ENCODE results near the gene TBC1D10A. TPM values are rescaled to one million over a fixed set of nuclear protein-coding genes. Genes with fewer than 3 reads are reported as not detected.

The TBC1D10A gene
- polyA plus RNA-seq, 1 of the 3 experiments (the other 2 are of a cell fraction), result 15.3 TPM

GRCh38 chr22:30347255-30347892, 20.6 kb upstream of the TBC1D10A start (continued):
- TF ChIP-seq USF1 (IDR thresholded peaks at IDR 0.05; ENCODE audit: borderline replicate concordance, low read depth) (no peak), GATA2 (CRISPR knock-in tag; IDR thresholded peaks at IDR 0.05) (no peak), GABPA (IDR thresholded peaks at IDR 0.05; ENCODE audit: low read depth) (no peak)

GRCh38 chr22:30344447-30345200, 17.9 kb upstream of the TBC1D10A start:
- no peak overlapping the region for H3K9ac ChIP-seq
- WGBS (ENCODE audit: low lambda C conversion rate), result 95% methylated on average over 12 of the region's 13 CpGs
- no peak overlapping the region for H3K27ac ChIP-seq (ENCODE audit: low read depth in 2 of 2, low read length in 1 of 2)
- H3K4me2 ChIP-seq, result no peak overlapping the region
- H3F3A ChIP-seq (replicated peaks; ENCODE audit: insufficient read depth), result peaks cover 4% of the 10 kb centered on the region
- H3K36me3 ChIP-seq (replicated peaks in 1 of 2; ENCODE audit: control insufficient read depth in 1 of 2, insufficient read depth in 2 of 2, low read length in 1 of 2), result peaks cover 73 to 80% of the 10 kb centered on the region in 2 experiments
- POLR2A ChIA-PET, result no interaction called here
- no peaks in the 10 kb centered on the region for H3K9me2 ChIP-seq
- no peaks in the 10 kb centered on the region for H3K27me3 ChIP-seq (ENCODE audit: insufficient read depth)
- H3K79me2 ChIP-seq (ENCODE audit: insufficient read depth), result peaks cover 29% of the 10 kb centered on the region
- CTCF ChIA-PET, result interaction anchor here (1.3 kb wide), 1 partner anchor 57 kb away, joined by 7 read pairs; no protein-coding TSS in a partner anchor
- no peak overlapping the region for H2AFZ ChIP-seq (ENCODE audit: low read depth)
- TF ChIP-seq RFX5 (IDR thresholded peaks at IDR 0.05; ENCODE audit: low read length) (no peak), SMC3 (IDR thresholded peaks at IDR 0.05; ENCODE audit: low read depth, low read length) (no peak), EP300 (IDR thresholded peaks at IDR 0.05; ENCODE audit: borderline replicate concordance in 1 of 2, low read depth in 1 of 2, low read length in 1 of 2) (no peak), NFIC (IDR thresholded peaks at IDR 0.05; ENCODE audit: borderline replicate concordance) (no peak)
- no peak for DNase-seq
- no peak overlapping the region for H3K4me3 ChIP-seq (ENCODE audit: low read depth in 2 of 2, low read length in 1 of 2)
- H4K20me1 ChIP-seq (ENCODE audit: insufficient read depth), result peaks cover 28% of the 10 kb centered on the region
- no peaks in the 10 kb centered on the region for H3K9me3 ChIP-seq
- H3K4me1 ChIP-seq (ENCODE audit: control insufficient read depth in 1 of 2, insufficient read depth in 2 of 2, low read depth in 1 of 2, low read length in 1 of 2), result no peaks in the 10 kb centered on the region

- H3K4me3 ChIP-seq (ENCODE audit: low read depth in 2 of 2, low read length in 1 of 2), result no peak overlapping the region
- H3K9ac ChIP-seq, result no peak overlapping the region
- no peaks in the 10 kb centered on the region; the same call in 1 of the 2 replicates for H4K20me1 ChIP-seq (ENCODE audit: insufficient read depth)
- H3F3A ChIP-seq (replicated peaks; ENCODE audit: insufficient read depth), result no peaks in the 10 kb centered on the region
- H2AFZ ChIP-seq (ENCODE audit: low read depth), result no peak overlapping the region
- H3K27ac ChIP-seq (ENCODE audit: low read depth in 2 of 2, low read length in 1 of 2), result no peak overlapping the region
- H3K9me2 ChIP-seq, result no peaks in the 10 kb centered on the region
- WGBS (ENCODE audit: low lambda C conversion rate), result over 99% methylated on average over 10 of the region's 16 CpGs
- no peak overlapping the region for H3K4me2 ChIP-seq
- ChIA-PET CTCF (interaction anchor here (0.6 to 1.4 kb wide), 3 partner anchors 13 to 53 kb away, joined by 3 to 6 read pairs (median 3); partner anchors contain the start of gene RNF215), POLR2A (interaction anchor here (1.1 kb wide), 1 partner anchor 9 kb away, joined by 3 read pairs; no protein-coding TSS in a partner anchor)
- no peaks in the 10 kb centered on the region for H3K27me3 ChIP-seq (ENCODE audit: insufficient read depth)
- no peaks in the 10 kb centered on the region; the same call in 1 of the 2 replicates for H3K79me2 ChIP-seq (ENCODE audit: insufficient read depth)
- H3K9me3 ChIP-seq, result no peaks in the 10 kb centered on the region
- no peaks in the 10 kb centered on the region for H3K4me1 ChIP-seq (ENCODE audit: control insufficient read depth in 1 of 2, insufficient read depth in 2 of 2, low read depth in 1 of 2, low read length in 1 of 2)
- peaks cover 63 to 95% of the 10 kb centered on the region in 2 experiments for H3K36me3 ChIP-seq (replicated peaks in 1 of 2; ENCODE audit: control insufficient read depth in 1 of 2, insufficient read depth in 2 of 2, low read length in 1 of 2)
- no peak for DNase-seq
- TF ChIP-seq REST (IDR thresholded peaks at IDR 0.05; ENCODE audit: low read depth, low read length) (no peak), GABPA (IDR thresholded peaks at IDR 0.05; ENCODE audit: low read depth) (no peak), IRF3 (IDR thresholded peaks at IDR 0.05; ENCODE audit: low read depth, low read length) (no peak), FOXJ3 (CRISPR knock-in tag; IDR thresholded peaks at IDR 0.05) (no peak), GATA2 (CRISPR knock-in tag; IDR thresholded peaks at IDR 0.05) (no peak), NFIC (IDR thresholded peaks at IDR 0.05; ENCODE audit: borderline replicate concordance) (no peak), NRF1 (IDR thresholded peaks at IDR 0.05; ENCODE audit: low read depth, low read length) (no peak), USF1 (IDR thresholded peaks at IDR 0.05; ENCODE audit: borderline replicate concordance, low read depth) (no peak), RCOR1 (IDR thresholded peaks at IDR 0.05; ENCODE audit: low read length) (no peak), EZH2phosphoT487 (IDR thresholded peaks at IDR 0.05; ENCODE audit: borderline replicate concordance, low read depth) (no peak), SMC3 (IDR thresholded peaks at IDR 0.05; ENCODE audit: low read depth, low read length) (no peak), TCF12 (IDR thresholded peaks at IDR 0.05) (no peak)
Observed at GRCh38 chr22:30340911-30341685, 14.4 kb upstream of the TBC1D10A start.
